Neutrophil (primary cell): ENCODE results near the gene TM4SF1.

Source experiments
- H3K27ac ChIP-seq: fragments of 200-600 bp; sonication (generic); 2 replicates; pipeline ENCODE4 v1.5.1; 2016; ENCODE audit warnings: mild to moderate bottlenecking, moderate library complexity
- H3K27me3 ChIP-seq: fragments of 200-600 bp; sonication (generic); 2 replicates; pipeline ENCODE4 v1.6.0; 2016; ENCODE audit warnings: mild to moderate bottlenecking
- H3K36me3 ChIP-seq: fragments of 200-600 bp; sonication (generic); 2 replicates; pipeline ENCODE4 v1.5.1; 2017
- H3K4me1 ChIP-seq, 2 experiments: fragments of 200-600 bp in 1 of 2; sonication (generic) in 1 of 2; 1 replicate in 1 of 2; 2 replicates in 1 of 2; pipeline versions ENCODE4 v1.5.1 to v1.6.1; 2013 to 2016; ENCODE audit warnings: low read depth in 1 of 2, low read length in 1 of 2, mild to moderate bottlenecking in 1 of 2, moderate library complexity in 1 of 2; ENCODE audit not compliant: control insufficient read depth in 1 of 2, insufficient read depth in 1 of 2
- H3K4me3 ChIP-seq, 2 experiments: fragments of 200-600 bp in 1 of 2; sonication (generic) in 1 of 2; 1 replicate in 1 of 2; 2 replicates in 1 of 2; pipeline ENCODE4 v1.5.1; 2013 to 2016; ENCODE audit warnings: low read depth in 1 of 2, low read length in 1 of 2, mild to moderate bottlenecking in 1 of 2, moderate library complexity in 1 of 2
- H3K9me3 ChIP-seq: fragments of 200-600 bp; sonication (generic); 2 replicates; pipeline ENCODE4 v1.5.1; 2016
- CTCF ChIP-seq: fragments of 200-600 bp; sonication (generic); IDR thresholded peaks from 2 replicates; pipeline ENCODE4 v1.5.1; 2016; ENCODE audit warnings: antibody characterized with exemption

The TM4SF1 gene

GRCh38 chr3:149409351-149409750, 31.9 kb upstream of the TM4SF1 start:
- H3K9me3 ChIP-seq = no peaks in the 10 kb centered on the region
- H3K4me1 ChIP-seq = no peaks in the 10 kb centered on the region
- H3K36me3 ChIP-seq = no peaks in the 10 kb centered on the region
- H3K4me3 ChIP-seq = no peak overlapping the region
- no peak for TF ChIP-seq CTCF
- no peak overlapping the region for H3K27ac ChIP-seq
- no peaks in the 10 kb centered on the region for H3K27me3 ChIP-seq

DNA sequence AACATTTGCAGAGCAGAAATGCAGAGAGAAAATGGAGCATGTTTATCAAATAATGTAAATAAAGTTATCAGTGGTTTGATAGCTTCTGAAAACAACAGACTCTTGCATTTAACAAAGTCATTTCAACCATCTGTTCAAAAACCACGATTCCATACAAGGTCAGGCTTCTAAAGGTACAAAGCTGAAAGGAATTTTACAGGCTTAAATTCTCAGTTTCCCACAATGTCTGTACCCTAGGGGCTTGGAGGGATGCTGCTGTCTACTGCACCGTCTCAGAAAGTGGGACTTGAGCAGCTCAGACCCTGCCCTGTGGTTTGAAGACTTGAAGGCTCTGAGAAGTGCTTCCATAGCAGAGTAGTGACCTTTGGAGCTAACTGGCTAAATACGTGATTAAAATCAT, 30.4 kb upstream of the TM4SF1 start:
- TF ChIP-seq CTCF = no peak
- H3K27ac ChIP-seq = no peak overlapping the region

DNA sequence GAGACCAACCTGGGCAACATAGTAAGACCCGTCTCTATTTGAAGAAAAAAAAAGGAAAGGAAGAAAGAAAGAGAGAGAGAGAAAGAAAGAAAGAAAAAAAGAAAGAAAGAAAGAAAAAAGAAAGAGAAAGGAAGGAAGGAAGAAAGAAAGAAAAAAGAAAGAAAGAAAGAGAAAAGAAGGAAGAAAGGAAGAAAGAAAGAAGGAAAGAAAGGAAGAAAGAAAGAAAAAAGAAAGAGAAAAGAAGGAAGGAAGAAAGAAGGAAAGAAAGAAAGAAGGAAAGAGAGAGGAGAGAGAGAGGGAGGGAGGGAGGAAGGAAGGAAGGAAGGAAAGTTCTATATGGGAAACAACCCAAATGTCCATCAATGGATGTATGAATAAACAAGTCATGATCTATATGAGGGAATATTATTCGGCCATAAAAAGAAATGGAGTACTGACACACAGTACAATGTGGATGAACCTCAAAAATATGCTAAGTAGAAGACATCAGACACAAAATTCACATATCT, 28.8 kb upstream of the TM4SF1 start:
- Histone ChIP-seq H3K36me3 (no peaks in the 10 kb centered on the region), H3K27ac (no peak overlapping the region), H3K4me3 (no peak overlapping the region), H3K27me3 (no peaks in the 10 kb centered on the region), H3K9me3 (no peaks in the 10 kb centered on the region), H3K4me1 (no peaks in the 10 kb centered on the region)
- no peak for TF ChIP-seq CTCF

More for the DNA sequence above, 30.4 kb upstream of the TM4SF1 start:
- Histone ChIP-seq H3K36me3 (no peaks in the 10 kb centered on the region), H3K9me3 (no peaks in the 10 kb centered on the region), H3K4me1 (no peaks in the 10 kb centered on the region), H3K4me3 (no peak overlapping the region), H3K27me3 (no peaks in the 10 kb centered on the region)

DNA sequence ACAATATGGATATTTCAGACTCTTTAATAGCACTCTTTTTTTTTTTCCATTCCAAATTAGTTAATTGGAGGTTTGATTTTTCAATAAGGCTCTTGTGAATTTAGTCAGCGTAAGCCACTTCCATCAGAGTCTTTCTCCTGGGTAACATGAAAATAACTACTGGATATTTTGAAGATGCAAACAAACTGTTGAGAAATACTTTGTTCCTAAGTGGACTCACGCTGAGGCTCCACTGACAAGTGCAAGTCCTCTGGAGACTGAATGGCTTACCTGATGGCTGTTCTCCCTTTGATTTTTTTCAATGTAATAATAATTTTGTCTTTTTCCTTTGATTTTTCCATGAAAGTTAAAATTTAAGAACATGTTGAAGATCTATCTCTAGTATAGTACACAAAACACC, 26.0 kb upstream of the TM4SF1 start:
- no peak for TF ChIP-seq CTCF
- Histone ChIP-seq H3K36me3 (no peaks in the 10 kb centered on the region), H3K27me3 (no peaks in the 10 kb centered on the region), H3K9me3 (no peaks in the 10 kb centered on the region), H3K27ac (no peak overlapping the region), H3K4me1 (no peaks in the 10 kb centered on the region), H3K4me3 (no peak overlapping the region)

DNA sequence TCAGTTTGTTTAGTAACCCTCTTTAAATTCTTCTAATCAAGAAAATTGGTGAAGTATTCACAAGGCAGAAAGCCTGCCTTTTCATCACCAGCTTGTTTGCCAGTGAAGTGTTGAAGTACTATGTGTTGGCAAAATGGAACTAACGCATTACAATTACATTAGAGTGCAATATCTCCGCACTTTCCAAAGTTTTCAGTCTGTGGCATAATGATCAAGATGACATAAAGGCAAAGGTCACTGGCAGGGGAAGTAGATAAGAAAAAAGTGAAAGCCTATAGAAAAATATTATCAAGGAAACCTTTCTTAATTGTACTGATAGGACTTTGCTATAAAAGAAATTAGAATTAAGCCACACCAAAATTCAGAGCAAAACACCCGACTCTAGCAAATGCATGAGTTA, 25.0 kb upstream of the TM4SF1 start:
- Histone ChIP-seq H3K4me1 (no peaks in the 10 kb centered on the region), H3K27ac (no peak overlapping the region), H3K4me3 (no peak overlapping the region), H3K36me3 (no peaks in the 10 kb centered on the region), H3K9me3 (no peaks in the 10 kb centered on the region), H3K27me3 (no peaks in the 10 kb centered on the region)
- TF ChIP-seq CTCF = no peak

DNA sequence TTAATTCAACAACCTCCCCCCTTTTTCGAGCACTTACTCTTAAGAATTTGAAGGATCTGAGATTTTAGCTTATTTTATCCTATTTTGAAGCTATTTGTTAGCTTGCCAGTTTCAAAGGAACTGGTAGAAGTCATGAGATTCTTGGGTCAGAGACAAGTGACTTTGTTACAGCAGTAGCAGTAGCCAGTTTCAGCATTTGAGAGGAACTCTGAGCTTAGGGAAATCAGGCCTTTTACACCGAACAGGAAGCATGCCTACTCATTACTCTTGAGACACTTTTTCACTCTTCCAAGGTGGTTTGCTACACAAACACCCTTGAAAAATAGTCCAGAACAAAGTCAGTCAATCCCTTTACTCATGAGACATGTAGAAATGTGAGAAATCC, 24.5 kb upstream of the TM4SF1 start:
- Histone ChIP-seq H3K27me3 (no peaks in the 10 kb centered on the region), H3K9me3 (no peaks in the 10 kb centered on the region), H3K4me3 (no peak overlapping the region), H3K36me3 (no peaks in the 10 kb centered on the region), H3K4me1 (no peaks in the 10 kb centered on the region), H3K27ac (no peak overlapping the region)
- no peak for TF ChIP-seq CTCF
